OCI-LY1 (cell line): ENCODE measurements around the gene C15orf40.

Source experiments
- EZH2 ChIP-seq: fragments of 200-600 bp; sonication (generic), shearing (Covaris generic); IDR thresholded peaks from 2 replicates; pipeline ENCODE4 v1.8.0; 2017; ENCODE audit warnings: borderline replicate concordance, mixed run types, mild to moderate bottlenecking, antibody characterized with exemption, low read length, moderate library complexity, mixed read lengths
- TF ChIP-seq, protein P1 (sequence below): fragments of 200-600 bp; sonication (generic), shearing (Covaris generic); IDR thresholded peaks from 2 replicates; pipeline ENCODE4 v1.5.1; 2017; ENCODE audit warnings: mild to moderate bottlenecking, antibody characterized with exemption, low read length, moderate library complexity, mixed read lengths

DNA sequence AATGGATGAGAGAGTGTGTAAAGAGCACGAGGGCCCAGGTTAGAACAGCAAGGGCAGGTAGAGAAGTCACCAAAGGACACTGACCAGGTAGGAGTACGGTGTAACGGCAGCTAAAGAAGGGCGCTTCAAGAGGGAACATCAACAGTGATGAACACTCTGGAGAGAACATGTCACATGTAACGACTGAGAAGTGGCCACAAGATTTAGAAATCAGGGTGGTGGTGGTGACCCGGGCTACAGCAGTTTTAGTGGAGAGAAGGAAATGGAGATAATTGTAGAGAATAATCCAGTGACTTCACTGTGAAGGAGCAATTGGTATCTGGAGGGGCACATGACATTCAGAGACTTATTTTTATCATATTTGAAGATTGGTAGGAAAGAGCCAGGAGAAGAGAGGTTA, 1.2 kb upstream of the C15orf40 start:
- TF ChIP-seq, protein P1, sequence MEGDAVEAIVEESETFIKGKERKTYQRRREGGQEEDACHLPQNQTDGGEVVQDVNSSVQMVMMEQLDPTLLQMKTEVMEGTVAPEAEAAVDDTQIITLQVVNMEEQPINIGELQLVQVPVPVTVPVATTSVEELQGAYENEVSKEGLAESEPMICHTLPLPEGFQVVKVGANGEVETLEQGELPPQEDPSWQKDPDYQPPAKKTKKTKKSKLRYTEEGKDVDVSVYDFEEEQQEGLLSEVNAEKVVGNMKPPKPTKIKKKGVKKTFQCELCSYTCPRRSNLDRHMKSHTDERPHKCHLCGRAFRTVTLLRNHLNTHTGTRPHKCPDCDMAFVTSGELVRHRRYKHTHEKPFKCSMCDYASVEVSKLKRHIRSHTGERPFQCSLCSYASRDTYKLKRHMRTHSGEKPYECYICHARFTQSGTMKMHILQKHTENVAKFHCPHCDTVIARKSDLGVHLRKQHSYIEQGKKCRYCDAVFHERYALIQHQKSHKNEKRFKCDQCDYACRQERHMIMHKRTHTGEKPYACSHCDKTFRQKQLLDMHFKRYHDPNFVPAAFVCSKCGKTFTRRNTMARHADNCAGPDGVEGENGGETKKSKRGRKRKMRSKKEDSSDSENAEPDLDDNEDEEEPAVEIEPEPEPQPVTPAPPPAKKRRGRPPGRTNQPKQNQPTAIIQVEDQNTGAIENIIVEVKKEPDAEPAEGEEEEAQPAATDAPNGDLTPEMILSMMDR = no peak
- no peak for TF ChIP-seq EZH2
